SK-MEL-5 (cell line): ENCODE measurements around the gene SLC37A2. TPM values are rescaled to one million over a fixed set of nuclear protein-coding genes. Genes with fewer than 3 reads are reported as not detected.
"Not testable (repeated sequence)": the region's sequence is repeated elsewhere in the genome, so short reads cannot be mapped to it uniquely, and the experiment has no call there.

Experiments
- DNase-seq: peaks from one replicate; pipeline ENCODE4 v3.0.0-alpha.2; 2016; ENCODE audit warnings: low read depth, low spot score
- in situ Hi-C: cut with HindIII; loops from 2 replicates; pipeline ENCODE4 v1.10.0; 2016; ENCODE audit warnings: low sequenced_read_pairs, high pct_unique_total_duplicates, low pct_unique_long_range_greater_than_20kb
- polyA plus RNA-seq, 2 experiments: library from polyadenylated mRNA; depleted of rRNA; stranded (reverse); fragments of >200 nt; gene quantifications; 2 replicates each; pipeline ENCODE4 v1.2.3, GENCODE V29; 2015
- total RNA-seq: library from RNA; depleted of rRNA; stranded (reverse); fragments of >200 nt; shearing (Covaris generic); gene quantifications from 2 replicates; pipeline ENCODE4 v1.2.3, GENCODE V29; 2014; rRNA removed

The SLC37A2 gene
- 184 TPM in 2 replicates for total RNA-seq
- 157 and 194 TPM in 2 replicates for polyA plus RNA-seq (2015; cell fraction: cytosol; rRNA removed)
- 207 and 219 TPM in 2 replicates for polyA plus RNA-seq (2015; cell fraction: nucleus; rRNA removed)

GRCh38 chr11:125062931-125063428 lies at the start of gene SLC37A2:
Gene SLC37A2, plus strand, starts transcription at chr11:125063305. Its CDS starts 63 bp downstream, at chr11:125063368.
- peak; percentile 68 for DNase-seq
- in situ Hi-C loops, result no loop called here

- in situ Hi-C loops, result no loop called here
- no peak for DNase-seq
Observed at GRCh38 chr11:125016413-125016812, 46.7 kb upstream of the SLC37A2 start.

- DNase-seq, result no peak
- in situ Hi-C loops, result no loop called here
Observed at GRCh38 chr11:125020342-125020741, 42.8 kb upstream of the SLC37A2 start.

DNA sequence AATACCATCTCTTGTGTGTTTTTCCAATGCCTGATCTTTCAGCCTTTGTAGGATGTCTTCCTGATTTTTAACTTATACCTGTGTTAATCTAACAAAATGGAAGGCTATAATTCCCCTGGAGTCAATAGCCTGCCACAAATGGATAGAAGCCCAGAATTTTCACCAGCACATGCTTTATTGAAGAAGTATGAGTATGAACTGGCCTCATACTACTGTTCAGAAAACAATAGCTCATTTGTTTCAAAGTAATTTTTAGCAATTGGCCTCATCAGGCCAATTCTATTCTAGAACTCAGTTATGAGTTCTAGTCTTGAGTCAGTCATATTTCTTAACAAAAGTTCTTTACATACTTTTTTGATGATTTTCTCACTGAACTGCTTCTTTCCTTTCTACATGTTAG lies 40.6 kb upstream of the SLC37A2 start:
- DNase-seq, result peak; percentile 53
- in situ Hi-C loops, result no loop called here

GRCh38 chr11:125025968-125026367 lies 37.1 kb upstream of the SLC37A2 start:
- DNase-seq, result no peak
- in situ Hi-C loops, result no loop called here

GRCh38 chr11:125029431-125029830 lies 33.7 kb upstream of the SLC37A2 start:
- in situ Hi-C loops, DNase-seq: not testable (repeated sequence)

- in situ Hi-C loops, result no loop called here
- no peak for DNase-seq
Observed at GRCh38 chr11:125036933-125037332, 26.2 kb upstream of the SLC37A2 start.

GRCh38 chr11:125049164-125049792 lies 13.8 kb upstream of the SLC37A2 start:
- no peak for DNase-seq
- in situ Hi-C loops, result no loop called here

DNA sequence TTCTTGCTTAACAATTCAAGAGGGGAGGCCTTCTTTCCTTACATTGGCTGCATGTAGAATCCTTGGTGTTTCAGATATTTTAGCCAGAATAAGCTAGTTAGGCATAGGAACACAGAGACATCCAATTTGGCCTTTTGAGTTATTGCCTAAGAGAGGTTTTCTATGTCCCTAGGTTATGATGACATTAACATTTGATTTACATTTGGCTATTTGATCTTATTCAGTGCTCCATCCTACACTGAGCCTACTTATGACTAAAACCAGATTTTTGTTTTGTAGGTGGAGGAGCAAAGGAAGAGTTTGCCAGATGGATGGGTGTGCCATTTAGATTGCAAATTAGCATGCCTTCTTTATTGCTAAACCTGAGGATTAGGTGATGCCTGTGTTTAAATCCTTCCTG lies 11.1 kb upstream of the SLC37A2 start:
- in situ Hi-C loops, result no loop called here
- DNase-seq, result no peak

DNA sequence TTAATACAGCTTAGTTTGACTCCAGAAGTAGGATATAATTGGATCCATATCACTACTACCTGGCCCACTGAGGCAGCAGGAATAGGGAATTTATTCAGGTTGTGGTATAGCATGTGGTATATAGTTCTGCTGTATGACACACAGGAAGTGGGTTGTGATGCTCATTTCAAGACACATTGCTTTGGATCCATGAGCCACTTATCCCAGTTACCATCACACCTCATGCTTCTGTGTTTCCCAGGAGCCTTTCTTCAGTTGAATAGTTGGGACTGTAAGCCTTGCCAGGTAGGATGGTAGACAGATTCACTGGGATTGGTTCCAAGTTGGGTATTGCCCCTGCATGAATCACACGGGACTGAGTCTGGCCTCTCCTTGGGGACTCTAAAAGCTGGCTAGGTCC lies 9.9 kb upstream of the SLC37A2 start:
- no peak for DNase-seq
- in situ Hi-C loops, result no loop called here

GRCh38 chr11:125055107-125055715 lies 7.9 kb upstream of the SLC37A2 start:
- peak; percentile 71 for DNase-seq

DNA sequence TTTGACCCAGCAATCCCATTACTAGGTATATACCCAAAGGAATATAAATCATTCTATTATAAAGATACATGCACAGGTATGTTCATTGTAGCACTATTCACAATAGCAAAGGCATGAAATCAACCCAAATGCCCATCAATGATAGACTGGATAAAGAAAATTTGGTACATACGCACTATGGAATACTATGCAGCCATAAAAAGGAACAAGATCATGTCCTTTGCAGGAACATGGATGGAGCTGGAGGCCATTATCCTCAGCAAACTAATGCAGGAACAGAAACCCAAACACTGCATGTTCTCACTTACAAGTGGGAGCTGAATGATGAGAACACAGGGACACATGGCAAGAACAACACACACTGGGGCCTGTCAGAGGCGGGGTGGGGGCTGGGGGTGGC lies 7.0 kb upstream of the SLC37A2 start:
- DNase-seq, in situ Hi-C loops: not testable (repeated sequence)

More at GRCh38 chr11:125055107-125055715, 7.9 kb upstream of the SLC37A2 start:
- in situ Hi-C loops, result no loop called here

DNA sequence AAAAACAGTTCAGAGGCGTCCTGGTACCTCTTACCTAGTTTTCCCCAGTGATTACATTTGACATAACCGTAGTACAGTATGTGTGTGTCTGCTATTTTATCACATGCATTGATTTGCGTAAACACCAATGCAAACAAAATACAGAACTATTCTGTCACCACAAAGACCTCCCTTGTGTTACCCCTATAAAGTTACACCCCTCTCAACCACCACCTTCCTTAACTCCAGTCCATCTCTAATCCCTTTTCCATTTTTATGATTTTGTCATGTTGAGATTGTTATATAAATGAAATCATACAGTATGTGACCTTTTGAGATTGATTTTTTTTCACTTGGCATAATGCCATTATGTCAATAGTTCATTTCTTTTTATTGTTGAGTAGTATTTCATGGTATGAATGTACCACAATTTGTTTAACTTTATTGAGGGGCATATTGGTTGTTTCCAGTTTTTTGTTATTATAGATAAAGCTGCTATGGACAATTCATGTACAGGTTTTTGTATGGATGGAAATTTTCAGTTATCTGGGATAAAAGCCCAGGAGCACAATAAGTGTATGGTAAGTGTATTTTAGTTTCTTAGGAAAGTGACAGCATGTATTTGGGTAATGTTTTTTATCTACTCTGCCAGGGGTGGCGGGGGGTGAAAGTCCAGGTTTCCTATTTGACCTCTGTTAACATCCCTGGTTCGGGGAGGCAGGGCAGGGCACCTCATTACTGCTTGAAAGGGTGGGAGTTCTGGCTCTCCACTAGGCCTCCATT lies 6.0 kb upstream of the SLC37A2 start:
- in situ Hi-C loops, result no loop called here
- peak; percentile 95 for DNase-seq

- in situ Hi-C loops, result no loop called here
Observed at GRCh38 chr11:125057693-125058016, 5.5 kb upstream of the SLC37A2 start.

DNA sequence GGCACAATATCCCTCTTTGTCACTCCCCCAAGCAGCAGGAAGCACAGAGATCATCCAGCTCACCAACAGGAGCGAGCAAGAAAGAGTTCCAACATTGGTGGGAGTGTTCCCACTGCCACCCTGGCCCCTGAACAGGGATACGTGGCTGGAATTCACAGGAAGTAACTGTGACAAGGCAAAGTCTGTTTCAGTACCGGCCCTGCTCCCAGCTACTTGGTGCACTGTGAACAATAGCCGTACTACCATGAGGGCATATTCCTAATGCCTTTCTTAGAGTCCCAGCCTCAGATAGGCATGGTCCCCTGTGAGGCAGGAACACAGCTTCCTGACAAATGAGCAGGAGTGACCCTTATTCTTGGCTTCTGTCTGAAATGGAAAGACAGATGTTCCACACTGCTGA lies 1.8 kb upstream of the SLC37A2 start:
- DNase-seq, result no peak
- in situ Hi-C loops, result no loop called here

More at GRCh38 chr11:125057693-125058016, 5.5 kb upstream of the SLC37A2 start:
- no peak for DNase-seq

GRCh38 chr11:125062218-125062930 lies 731 bp upstream of the SLC37A2 start:
- no peak for DNase-seq
- in situ Hi-C loops, result no loop called here

GRCh38 chr11:125063429-125064043 lies 431 bp downstream of the SLC37A2 start:
- in situ Hi-C loops, result no loop called here
- no peak for DNase-seq
